K562 (cell line): ENCODE measurements around the gene MLF1. TPM values are rescaled to one million over a fixed set of nuclear protein-coding genes. Genes with fewer than 3 reads are reported as not detected.

Experiments
- CEBPG ChIP-seq, 3 experiments: fragments of 200-800 bp in 1 of 3; sonication (Bioruptor generic) in 1 of 3; sonication (generic) in 1 of 3; formaldehyde crosslinking in 1 of 3; IDR thresholded peaks in 2 of 3; conservative IDR thresholded peaks in 1 of 3; 2 replicates each; pipeline versions ENCODE4 v1.6.1 to v1.8.0; 2016 to 2022; ENCODE audit warnings: missing compliant biosample characterization in 2 of 3, missing genetic modification characterization in 2 of 3, mild to moderate bottlenecking in 1 of 3, missing genetic modification reagents in 1 of 3
- FUS ChIP-seq: fragments of 200-400 bp; formaldehyde crosslinking; optimal IDR thresholded peaks from 2 replicates; pipeline ENCODE3; 2017; ENCODE audit warnings: low read depth, low read length
- JUN ChIP-seq, 2 experiments: sonication (generic) in 1 of 2; formaldehyde crosslinking in 1 of 2; IDR thresholded peaks; 2 replicates each; pipeline versions ENCODE4 v1.6.1 to v1.8.0; 2012 to 2022; ENCODE audit warnings: borderline replicate concordance in 2 of 2, mild to moderate bottlenecking in 2 of 2, improper control_type of control experiment in 1 of 2, low read depth in 1 of 2, low read length in 1 of 2, missing genetic modification reagents in 1 of 2
- MBD2 ChIP-seq: sonication (generic); IDR thresholded peaks from 2 replicates; pipeline ENCODE4 v1.6.1; 2016; ENCODE audit warnings: low read depth, borderline replicate concordance
- MCM2 ChIP-seq: fragments of 450-650 bp; IDR thresholded peaks from 2 replicates; pipeline ENCODE4 v1.6.1; 2017; ENCODE audit warnings: low read depth, mild to moderate bottlenecking
- MLLT1 ChIP-seq, 2 experiments: fragments of 450-650 bp; IDR thresholded peaks; 2 replicates each; pipeline ENCODE4 v1.6.1; 2016
- MTA3 ChIP-seq: fragments of 450-650 bp; formaldehyde crosslinking; IDR thresholded peaks from 2 replicates; pipeline ENCODE4 v1.6.1; 2017; ENCODE audit warnings: mild to moderate bottlenecking, borderline replicate concordance
- NCOA1 ChIP-seq: fragments of 450-650 bp; IDR thresholded peaks from 2 replicates; pipeline ENCODE4 v1.6.1; 2016; ENCODE audit warnings: low read depth
- NR2F6 ChIP-seq: fragments of 450-650 bp; formaldehyde crosslinking; IDR thresholded peaks from 2 replicates; pipeline ENCODE4 v1.4.0; 2020; ENCODE audit warnings: mild to moderate bottlenecking
- POLR2B ChIP-seq: fragments of 450-650 bp; IDR thresholded peaks from 2 replicates; pipeline ENCODE4 v1.6.1; 2018; ENCODE audit warnings: low read depth; ENCODE audit not compliant: partially characterized antibody
- RAD51 ChIP-seq: fragments of 450-650 bp; IDR thresholded peaks from 2 replicates; pipeline ENCODE4 v1.7.1; 2016; ENCODE audit warnings: low read depth, mild to moderate bottlenecking, borderline replicate concordance
- SMC3 ChIP-seq: conservative IDR thresholded peaks from 2 replicates; pipeline ENCODE4 v1.6.1; 2011; ENCODE audit warnings: low read depth, low read length, improper control_type of control experiment; ENCODE audit not compliant: insufficient read depth
- ZNF282 ChIP-seq: sonication (generic); formaldehyde crosslinking; IDR thresholded peaks from 2 replicates; pipeline ENCODE4 v1.8.1; 2023; ENCODE audit warnings: missing genetic modification reagents
- ZNF311 ChIP-seq: fragments of 250-450 bp; sonication (Bioruptor Pico); IDR thresholded peaks from 2 replicates; pipeline ENCODE4 v1.4.0; 2020; ENCODE audit warnings: mild to moderate bottlenecking, moderate library complexity
- ZNF395 ChIP-seq: fragments of 200-800 bp; sonication (Bioruptor generic); IDR thresholded peaks from 2 replicates; pipeline ENCODE4 v1.6.1; 2017; ENCODE audit warnings: missing genetic modification characterization, missing compliant biosample characterization
- ZNF766 ChIP-seq: fragments of 200-800 bp; sonication (Bioruptor generic); conservative IDR thresholded peaks from 2 replicates; pipeline ENCODE4 v1.6.1; 2016; ENCODE audit warnings: missing genetic modification characterization, missing compliant biosample characterization
- polyA plus RNA-seq, 8 experiments: library from polyadenylated mRNA; depleted of rRNA in 4 of 8; stranded (reverse) in 5 of 8; unstranded in 3 of 8; fragments of >200 nt; fragmentation: Nextera tagmentation in 2 of 8; fragmentation: Illumina TruSeq in 1 of 8; extraction: Ambion mirVana in 2 of 8; extraction: Trizol in 1 of 8; gene quantifications; 2 replicates each; pipeline versions ENCODE4 v1.2.1 to v1.2.3, GENCODE V29; 2011 to 2014; ENCODE audit warnings: inconsistent platforms in 1 of 8, missing spikeins in 1 of 8
- total RNA-seq, 7 experiments: library from RNA; depleted of rRNA in 6 of 7; stranded (reverse); fragments of >200 nt in 6 of 7; fragmentation: Illumina TruSeq in 2 of 7; extraction: Trizol in 2 of 7; gene quantifications; 2 replicates each; pipeline versions ENCODE4 v1.2.1 to v1.2.3, GENCODE V29; 2011 to 2021; ENCODE audit warnings: low replicate concordance in 1 of 7
- TF ChIP-seq, protein P1 (sequence below): fragments of 250-450 bp; sonication (Bioruptor Pico); IDR thresholded peaks from 2 replicates; pipeline ENCODE4 v1.4.0; 2020; ENCODE audit warnings: mild to moderate bottlenecking, moderate library complexity
- TF ChIP-seq, protein P2 (sequence below): fragments of 250-450 bp; sonication (Bioruptor Pico); IDR thresholded peaks from 2 replicates; pipeline ENCODE4 v1.5.0; 2022; ENCODE audit warnings: mild to moderate bottlenecking

The MLF1 gene
- total and polyA plus RNA-seq, 9 of the 15 experiments (the other 6 are each of a cell fraction or from before 2014, with no cell fraction given): 20.4 to 71.0 (median 27.1) TPM

GRCh38 chr3:158570999-158571702, at the start of gene MLF1 (continued):
- TF ChIP-seq, protein P1, sequence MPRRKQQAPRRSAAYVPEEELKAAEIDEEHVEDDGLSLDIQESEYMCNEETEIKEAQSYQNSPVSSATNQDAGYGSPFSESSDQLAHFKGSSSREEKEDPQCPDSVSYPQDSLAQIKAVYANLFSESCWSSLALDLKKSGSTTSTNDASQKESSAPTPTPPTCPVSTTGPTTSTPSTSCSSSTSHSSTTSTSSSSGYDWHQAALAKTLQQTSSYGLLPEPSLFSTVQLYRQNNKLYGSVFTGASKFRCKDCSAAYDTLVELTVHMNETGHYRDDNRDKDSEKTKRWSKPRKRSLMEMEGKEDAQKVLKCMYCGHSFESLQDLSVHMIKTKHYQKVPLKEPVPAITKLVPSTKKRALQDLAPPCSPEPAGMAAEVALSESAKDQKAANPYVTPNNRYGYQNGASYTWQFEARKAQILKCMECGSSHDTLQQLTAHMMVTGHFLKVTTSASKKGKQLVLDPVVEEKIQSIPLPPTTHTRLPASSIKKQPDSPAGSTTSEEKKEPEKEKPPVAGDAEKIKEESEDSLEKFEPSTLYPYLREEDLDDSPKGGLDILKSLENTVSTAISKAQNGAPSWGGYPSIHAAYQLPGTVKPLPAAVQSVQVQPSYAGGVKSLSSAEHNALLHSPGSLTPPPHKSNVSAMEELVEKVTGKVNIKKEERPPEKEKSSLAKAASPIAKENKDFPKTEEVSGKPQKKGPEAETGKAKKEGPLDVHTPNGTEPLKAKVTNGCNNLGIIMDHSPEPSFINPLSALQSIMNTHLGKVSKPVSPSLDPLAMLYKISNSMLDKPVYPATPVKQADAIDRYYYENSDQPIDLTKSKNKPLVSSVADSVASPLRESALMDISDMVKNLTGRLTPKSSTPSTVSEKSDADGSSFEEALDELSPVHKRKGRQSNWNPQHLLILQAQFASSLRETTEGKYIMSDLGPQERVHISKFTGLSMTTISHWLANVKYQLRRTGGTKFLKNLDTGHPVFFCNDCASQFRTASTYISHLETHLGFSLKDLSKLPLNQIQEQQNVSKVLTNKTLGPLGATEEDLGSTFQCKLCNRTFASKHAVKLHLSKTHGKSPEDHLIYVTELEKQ (CRISPR knock-in tag): no peak
- TF ChIP-seq NR2F6 (CRISPR knock-in tag) (no peak), POLR2B (peak; percentile 48), MLLT1 (IDR thresholded peaks at IDR 0.05) (peak; percentile 57 to 78; a peak in 2 of 4 replicates), MCM2 (no peak), ZNF766 (CRISPR knock-in tag) (no peak), SMC3 (no peak), ZNF395 (no peak), NCOA1 (peak; percentile 34; the same call in 1 of the 2 replicates), MBD2 (peak; percentile 47; the same call in 1 of the 2 replicates), ZNF282 (CRISPR knock-in tag) (no peak), CEBPG (CRISPR knock-in tag; IDR thresholded peaks at IDR 0.05) (no peak), CEBPG (tag; conservative IDR thresholded peaks at IDR 0.05 in 1 of 2, IDR thresholded peaks at IDR 0.05 in 1 of 2) (no peak), JUN (IDR thresholded peaks at IDR 0.05; ENCODE audit: borderline replicate concordance, low read depth, low read length) (peak; percentile 67; the same call in 1 of the 2 replicates), JUN (CRISPR knock-in tag; IDR thresholded peaks at IDR 0.05; ENCODE audit: borderline replicate concordance) (peak; percentile 44; the same call in 1 of the 2 replicates), RAD51 (peak; percentile 56; the same call in 1 of the 2 replicates), FUS (no peak), ZNF311 (no peak), MTA3 (peak; percentile 41; the same call in 1 of the 2 replicates)
- TF ChIP-seq, protein P2, sequence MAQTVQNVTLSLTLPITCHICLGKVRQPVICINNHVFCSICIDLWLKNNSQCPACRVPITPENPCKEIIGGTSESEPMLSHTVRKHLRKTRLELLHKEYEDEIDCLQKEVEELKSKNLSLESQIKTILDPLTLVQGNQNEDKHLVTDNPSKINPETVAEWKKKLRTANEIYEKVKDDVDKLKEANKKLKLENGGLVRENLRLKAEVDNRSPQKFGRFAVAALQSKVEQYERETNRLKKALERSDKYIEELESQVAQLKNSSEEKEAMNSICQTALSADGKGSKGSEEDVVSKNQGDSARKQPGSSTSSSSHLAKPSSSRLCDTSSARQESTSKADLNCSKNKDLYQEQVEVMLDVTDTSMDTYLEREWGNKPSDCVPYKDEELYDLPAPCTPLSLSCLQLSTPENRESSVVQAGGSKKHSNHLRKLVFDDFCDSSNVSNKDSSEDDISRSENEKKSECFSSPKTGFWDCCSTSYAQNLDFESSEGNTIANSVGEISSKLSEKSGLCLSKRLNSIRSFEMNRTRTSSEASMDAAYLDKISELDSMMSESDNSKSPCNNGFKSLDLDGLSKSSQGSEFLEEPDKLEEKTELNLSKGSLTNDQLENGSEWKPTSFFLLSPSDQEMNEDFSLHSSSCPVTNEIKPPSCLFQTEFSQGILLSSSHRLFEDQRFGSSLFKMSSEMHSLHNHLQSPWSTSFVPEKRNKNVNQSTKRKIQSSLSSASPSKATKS (CRISPR knock-in tag): no peak
